KBM-7 (cell line): ENCODE results near the gene AOC2.
A peak's percentile ranks its signal among the peaks of the same experiment; 100 is the strongest.

Experiments used
- DNase-seq: peaks from one replicate; pipeline ENCODE4 v3.0.0-alpha.2; 2015
- in situ Hi-C: fragments of 300-500 bp; cut with MboI; formaldehyde crosslinking; loops from 2 replicates; pipeline ENCODE4 v1.14.3; 2020; ENCODE audit warnings: low sequenced_read_pairs, low pct_unique_long_range_greater_than_20kb, mixed read lengths

The AOC2 gene, protein sequence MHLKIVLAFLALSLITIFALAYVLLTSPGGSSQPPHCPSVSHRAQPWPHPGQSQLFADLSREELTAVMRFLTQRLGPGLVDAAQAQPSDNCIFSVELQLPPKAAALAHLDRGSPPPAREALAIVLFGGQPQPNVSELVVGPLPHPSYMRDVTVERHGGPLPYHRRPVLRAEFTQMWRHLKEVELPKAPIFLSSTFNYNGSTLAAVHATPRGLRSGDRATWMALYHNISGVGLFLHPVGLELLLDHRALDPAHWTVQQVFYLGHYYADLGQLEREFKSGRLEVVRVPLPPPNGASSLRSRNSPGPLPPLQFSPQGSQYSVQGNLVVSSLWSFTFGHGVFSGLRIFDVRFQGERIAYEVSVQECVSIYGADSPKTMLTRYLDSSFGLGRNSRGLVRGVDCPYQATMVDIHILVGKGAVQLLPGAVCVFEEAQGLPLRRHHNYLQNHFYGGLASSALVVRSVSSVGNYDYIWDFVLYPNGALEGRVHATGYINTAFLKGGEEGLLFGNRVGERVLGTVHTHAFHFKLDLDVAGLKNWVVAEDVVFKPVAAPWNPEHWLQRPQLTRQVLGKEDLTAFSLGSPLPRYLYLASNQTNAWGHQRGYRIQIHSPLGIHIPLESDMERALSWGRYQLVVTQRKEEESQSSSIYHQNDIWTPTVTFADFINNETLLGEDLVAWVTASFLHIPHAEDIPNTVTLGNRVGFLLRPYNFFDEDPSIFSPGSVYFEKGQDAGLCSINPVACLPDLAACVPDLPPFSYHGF

DNA sequence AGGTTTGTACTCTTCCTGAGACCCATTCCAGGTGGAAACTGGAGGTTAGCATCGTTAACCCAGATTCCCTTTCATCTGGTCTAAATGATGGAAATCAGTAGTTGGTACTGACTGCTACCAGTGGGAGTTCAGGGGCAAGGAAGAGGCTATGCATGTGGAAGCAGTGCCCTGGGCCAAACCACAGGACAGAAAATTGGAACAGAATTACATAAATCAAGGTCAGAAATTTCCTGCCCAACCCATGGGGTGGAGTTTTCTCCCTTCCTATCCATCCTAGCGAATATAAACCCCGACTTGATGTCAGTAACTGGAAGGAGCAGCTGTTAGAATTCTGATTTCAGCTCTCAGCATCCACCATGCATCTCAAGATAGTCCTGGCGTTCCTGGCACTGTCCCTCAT is at the start of gene AOC2:
Gene AOC2 (plus strand): TSS at position 310 of the 400 bp plus-strand sequence. CDS start 47 bp downstream, at position 357.
- in situ Hi-C loops: loop anchor here (25.0 kb wide), 1 partner anchor 93 kb away; no protein-coding TSS in a partner anchor

DNA sequence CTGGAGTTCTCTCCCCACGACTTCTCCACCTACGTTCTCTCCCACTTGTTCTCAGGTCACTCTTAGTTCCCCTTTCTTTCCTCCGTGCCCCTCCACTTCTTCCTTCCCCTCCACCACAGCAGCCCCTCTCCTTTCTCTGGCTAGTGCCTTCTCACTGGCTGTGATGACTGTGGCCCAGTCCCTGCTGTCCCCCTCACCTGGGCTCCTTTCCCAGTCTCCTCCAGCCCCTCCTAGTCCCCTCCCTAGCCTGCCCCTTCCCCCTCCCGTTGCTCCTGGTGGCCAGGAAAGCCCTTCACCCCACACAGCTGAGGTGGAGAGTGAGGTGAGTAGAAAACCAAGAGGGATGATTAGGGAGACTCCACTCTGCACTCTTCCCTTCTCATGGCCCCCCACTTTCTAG is 49.3 kb upstream of the AOC2 start:
- in situ Hi-C loops: no loop called here
- DNase-seq: peak; percentile 40

More for the DNA sequence above, at the start of gene AOC2:
- no peak for DNase-seq

DNA sequence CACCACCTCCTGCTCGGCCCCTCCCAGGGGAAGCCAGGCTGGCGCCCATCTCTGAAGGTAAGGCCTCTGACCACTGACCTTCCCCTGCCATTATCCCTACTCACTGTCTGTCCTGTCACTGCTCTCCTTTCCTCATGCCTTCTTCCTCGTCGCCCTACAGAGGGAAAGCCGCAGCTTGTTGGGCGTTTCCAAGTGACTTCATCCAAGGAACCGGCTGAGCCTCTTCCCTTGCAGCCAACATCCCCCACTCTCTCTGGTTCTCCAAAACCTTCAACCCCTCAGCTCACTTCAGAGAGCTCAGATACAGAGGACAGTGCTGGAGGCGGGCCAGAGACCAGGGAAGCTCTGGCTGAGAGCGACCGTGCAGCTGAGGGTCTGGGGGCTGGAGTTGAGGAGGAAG is 48.9 kb upstream of the AOC2 start:
- in situ Hi-C loops: no loop called here
- DNase-seq: no peak

DNA sequence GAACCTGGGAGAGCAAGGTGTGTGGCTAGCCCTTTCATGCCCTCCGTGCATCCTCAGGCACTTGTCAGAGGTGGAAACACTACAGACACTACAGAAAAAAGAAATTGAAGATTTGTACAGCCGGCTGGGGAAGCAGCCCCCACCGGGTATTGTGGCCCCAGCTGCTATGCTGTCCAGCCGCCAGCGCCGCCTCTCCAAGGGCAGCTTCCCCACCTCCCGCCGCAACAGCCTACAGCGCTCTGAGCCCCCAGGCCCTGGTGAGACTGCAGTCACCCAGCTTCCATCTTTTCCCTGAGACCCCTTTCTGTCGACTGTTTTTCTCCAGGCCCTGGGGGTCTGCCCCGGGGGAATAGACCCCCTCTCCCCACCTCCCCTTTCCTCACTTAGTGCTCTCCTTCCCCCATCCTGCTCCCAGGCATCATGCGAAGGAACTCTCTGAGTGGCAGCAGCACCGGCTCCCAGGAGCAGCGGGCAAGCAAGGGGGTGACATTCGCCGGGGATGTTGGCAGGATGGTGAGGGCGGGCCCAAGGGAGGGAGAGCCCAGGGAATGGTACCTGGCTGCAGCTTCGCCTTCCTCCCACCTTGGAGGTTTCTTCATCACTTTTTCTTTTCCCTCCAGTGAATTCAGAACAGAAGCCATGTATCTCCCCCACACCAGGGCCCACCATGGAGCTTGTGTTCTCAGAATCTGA is 48.2 kb upstream of the AOC2 start:
- in situ Hi-C loops: no loop called here
- DNase-seq: no peak

DNA sequence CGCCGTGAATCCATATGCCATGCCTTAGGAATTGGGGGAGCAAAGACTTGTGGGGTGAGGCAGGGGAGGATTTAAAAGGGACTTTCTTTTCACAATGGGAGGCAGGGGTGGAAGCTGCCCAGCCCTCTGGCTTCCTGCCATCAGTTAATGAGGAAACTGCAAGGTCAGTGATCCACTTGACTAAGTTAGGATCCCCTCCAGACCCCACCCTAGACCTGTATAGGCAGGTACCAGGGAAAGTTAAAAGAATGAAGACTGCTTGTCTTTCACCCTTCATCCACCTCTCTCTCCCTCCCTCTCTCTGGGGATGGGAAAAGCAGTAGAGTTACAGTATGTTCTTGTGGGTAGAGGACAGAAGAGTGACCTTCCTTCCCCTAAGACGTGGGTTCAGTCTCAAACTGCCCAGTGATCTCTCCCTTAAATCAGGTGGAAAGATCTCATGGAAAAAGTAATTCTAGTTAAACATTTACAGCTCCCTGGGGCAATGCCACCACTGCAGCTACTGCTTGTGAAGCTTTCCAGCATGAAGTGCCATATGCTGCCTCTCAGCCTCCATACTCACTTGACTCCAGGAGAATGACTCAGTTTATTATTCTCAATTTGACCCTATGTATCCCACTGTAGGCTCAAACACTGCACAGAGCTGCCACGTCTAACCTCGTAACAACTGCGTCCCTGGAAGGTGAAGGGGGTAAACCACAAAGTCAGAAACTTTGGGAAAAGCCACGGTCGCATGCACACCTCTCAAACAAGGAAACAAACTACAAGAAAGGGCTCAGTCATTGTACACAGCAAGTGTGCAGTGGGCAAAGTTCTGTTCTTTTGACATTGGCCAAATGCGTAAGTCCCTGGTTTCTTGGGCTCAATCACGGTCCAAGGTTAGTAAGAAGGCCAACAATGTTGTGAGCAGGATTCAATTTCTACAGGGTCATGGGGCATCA is 47.0 kb upstream of the AOC2 start:
- in situ Hi-C loops: no loop called here

DNA sequence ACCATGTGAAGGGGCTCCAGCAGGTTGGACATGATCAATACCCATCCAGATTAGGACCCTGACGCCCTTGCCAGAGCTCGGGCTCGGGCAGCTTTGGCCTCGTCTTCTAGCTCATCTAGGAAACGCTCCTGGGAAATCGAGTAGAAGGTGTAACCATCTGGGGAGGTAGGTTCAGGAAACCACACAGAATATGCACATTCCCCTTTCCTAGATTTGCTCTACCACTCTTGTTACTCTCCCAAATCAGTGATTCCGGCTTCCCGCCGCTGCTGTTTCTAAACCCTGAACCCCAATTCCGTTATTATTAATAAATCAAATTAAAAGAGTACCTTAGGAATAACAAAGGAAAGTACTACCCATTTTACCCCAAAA is 46.4 kb upstream of the AOC2 start:
- in situ Hi-C loops: no loop called here
- no peak for DNase-seq

More for the DNA sequence above, 47.0 kb upstream of the AOC2 start:
- no peak for DNase-seq

DNA sequence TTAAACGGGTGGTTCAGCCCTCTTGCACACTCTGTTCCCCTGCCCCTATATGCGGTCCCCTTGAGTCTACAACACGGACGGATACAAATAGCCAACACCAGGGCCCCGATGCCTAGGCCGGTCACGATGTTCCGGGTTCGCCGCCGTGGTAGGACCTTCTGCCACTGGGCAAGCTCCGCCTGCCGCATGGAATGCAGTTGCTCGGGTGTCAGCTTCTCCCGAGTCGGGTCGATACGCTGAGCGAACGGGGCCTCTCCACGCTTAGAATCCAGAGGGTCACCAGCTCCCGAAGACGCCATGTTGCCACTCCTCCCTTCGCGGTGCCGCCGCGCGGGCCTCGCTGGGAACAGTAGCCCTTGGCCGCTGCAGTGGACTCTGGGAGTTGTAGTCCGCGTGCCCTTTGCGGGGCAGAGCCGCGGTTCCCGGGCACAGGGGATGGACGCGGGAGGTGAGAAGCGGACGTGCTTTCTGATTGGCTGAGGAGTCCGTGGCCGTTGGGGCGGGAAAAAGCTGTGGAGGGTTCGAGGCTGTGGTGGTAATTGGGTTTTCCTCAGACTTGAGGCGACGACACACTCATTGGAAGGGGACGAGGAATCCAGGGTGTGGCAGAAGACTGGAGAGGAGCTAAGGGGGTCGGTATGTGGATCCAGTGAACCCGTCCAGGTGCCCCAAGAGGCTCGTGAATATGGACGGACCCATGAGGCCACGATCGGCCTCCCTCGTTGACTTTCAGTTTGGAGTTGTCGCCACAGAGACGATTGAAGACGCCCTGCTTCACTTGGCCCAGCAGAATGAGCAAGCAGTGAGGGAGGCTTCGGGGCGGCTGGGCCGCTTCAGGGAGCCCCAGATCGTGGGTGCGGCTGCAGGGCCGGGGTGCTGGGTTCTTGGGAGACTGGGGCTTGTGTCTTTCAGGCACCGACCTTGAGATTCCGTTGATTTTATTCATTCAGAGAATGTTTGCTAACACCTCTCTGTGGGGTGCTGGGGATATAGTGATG is 45.7 kb upstream of the AOC2 start, which contains the start of the genes CNTD1 and COA3:
Gene CNTD1 (plus strand): TSS at position 479 of the 998 bp plus-strand sequence. CDS start 207 bp downstream, at position 686.
Gene COA3 (minus strand): TSS at position 322 of the 998 bp plus-strand sequence. CDS start 23 bp downstream, at position 299.
- DNase-seq: peak; percentile 85
- in situ Hi-C loops: no loop called here

DNA sequence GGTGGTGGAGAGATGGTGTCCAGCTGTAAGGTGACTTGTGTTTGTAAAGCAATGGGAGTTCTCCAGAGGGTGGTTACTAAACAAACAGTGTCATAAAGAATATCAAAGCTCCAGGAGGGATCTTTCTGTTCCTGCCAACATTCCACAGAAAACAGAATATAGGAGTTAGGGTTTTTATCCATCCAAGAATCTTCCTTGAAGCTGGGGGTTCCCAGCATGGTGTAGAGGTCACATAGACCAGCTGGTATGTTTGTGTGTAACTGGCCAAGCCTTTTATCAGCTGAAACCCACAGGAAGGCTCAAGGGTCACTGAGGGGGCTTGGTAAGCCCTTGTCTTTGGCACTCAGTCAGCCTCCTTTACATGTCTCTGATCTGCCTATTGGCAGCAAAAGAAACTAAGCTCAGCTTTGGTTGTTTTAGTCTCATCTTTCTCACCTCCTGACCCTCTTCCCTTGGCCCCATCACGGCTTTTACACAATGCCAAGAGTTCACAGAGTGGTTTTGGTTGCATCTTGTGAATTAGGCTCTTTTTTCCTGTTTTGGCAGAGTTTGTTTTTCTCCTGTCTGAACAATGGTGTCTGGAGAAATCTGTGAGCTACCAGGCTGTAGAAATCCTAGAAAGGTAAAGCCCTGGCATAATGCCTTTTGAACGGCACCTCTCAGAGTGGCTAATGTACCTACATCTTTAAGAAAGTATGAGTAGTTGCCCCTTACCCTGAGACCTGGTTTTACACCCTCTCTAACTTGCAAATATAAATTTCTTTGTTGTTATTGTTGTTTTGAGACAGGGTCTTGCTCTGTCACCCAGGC is 41.1 kb upstream of the AOC2 start:
- no peak for DNase-seq
- in situ Hi-C loops: no loop called here

DNA sequence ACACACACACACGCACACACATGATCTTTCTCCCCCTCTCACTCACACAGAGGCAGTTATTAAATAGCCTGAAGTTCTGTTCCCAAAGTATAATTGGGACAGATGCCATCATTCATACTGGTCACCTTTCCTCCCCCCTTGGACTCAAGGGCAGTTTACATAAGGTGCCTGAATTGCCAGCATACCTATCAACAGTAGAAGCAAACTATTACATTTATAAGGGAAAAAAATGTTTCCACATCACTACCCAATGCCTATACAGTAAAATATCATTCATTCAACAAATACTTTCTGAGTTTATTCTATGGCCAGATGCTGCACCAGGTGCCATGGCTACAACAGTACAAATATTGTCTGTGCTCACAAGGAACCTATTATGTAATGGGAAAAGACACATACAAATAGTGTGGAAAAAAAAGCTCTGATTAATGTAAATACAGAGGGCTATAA is 39.4 kb upstream of the AOC2 start:
- in situ Hi-C loops: no loop called here
- DNase-seq: no peak

DNA sequence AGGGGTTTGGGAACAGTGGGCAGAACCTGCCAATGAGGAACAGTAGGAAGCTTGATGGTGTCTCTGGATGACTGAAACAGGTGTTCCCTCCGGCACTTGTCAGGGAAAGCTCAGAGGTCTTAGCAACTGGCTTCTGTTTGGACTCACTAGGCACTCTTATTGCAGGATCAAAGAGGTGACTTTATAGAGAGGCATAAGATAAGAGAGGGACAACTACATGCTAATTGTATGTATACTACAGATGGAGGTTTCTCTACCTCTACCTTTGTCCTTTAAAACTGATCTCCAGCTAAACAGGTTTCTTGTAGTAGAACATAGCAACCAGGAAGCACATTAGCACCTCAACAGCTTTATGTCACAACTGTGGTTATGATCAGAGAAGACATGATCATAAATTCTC is 38.1 kb upstream of the AOC2 start:
- in situ Hi-C loops: no loop called here
- no peak for DNase-seq

DNA sequence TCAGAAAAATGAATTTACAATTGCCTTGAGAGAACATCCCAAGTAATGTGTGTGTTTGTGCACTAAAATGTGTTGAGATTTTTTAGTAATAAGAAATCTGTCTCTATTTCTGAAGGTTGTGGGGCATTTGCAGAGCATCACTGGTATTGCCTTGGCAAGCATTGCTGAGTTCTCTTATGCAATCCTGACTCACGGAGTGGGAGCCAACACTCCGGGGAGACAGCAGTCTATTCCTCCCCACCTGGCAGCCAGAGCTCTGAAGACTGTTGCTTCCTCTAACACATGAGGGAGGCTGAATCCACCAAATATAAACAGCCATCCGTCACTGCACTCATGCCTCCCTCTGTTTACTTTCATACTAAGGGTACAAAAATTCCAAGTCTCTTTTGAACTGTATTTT is 35.1 kb upstream of the AOC2 start:
- no peak for DNase-seq
- in situ Hi-C loops: no loop called here

DNA sequence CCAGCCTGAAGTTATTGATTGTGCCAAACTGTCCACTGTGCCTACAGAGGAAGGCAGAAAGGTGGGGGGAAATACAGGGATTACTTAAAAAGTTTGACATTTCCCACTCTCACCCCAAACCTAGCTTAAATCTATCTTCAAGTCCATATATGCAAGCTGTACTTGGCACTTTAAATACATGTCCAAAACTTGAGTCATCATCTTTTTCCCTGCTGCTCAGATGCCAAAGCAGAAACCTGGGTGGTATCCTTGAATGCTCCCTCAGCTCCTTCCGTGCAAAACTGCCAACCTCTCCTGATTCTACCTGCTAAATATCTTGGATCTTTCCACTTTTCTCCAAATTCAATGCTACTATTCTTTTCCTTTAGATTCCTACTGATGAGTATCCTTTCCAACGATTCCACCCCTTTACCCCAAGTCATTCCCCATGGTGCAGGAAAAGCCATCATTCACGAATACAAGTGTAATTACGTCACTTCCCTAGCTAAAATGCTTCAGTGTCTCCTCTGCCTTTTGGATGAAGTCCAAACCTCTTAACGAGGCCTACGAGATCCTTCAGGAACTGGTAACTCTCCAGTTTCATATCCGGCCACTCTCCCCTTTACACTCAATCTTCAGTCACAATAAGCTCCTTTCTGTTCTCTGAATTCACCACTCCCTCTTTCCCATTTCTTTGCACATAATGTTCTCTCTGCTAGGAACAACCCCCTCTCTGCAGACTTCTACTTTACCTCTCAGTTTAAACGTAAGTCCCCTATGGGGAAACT is 29.6 kb upstream of the AOC2 start:
- DNase-seq: no peak
- in situ Hi-C loops: no loop called here

DNA sequence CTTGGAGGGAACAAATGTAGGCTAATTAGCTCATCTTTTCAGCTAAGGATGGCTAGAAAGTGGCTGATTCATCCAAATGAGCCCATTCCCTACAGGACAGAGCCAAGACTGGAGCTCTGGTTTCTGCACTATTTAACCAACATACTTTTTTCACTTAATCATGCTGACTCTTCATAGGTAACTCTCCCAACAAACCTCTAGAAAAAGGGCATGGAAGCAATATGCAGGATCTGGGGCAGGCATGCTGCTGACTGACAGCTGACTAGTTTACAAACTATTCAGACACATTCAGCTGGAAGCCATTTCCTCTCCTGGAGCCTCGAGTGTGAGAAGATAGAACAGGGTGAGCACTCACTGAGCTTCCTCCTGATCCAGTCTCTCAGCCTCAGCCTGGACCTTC is 26.5 kb upstream of the AOC2 start:
- DNase-seq: no peak
- in situ Hi-C loops: no loop called here

DNA sequence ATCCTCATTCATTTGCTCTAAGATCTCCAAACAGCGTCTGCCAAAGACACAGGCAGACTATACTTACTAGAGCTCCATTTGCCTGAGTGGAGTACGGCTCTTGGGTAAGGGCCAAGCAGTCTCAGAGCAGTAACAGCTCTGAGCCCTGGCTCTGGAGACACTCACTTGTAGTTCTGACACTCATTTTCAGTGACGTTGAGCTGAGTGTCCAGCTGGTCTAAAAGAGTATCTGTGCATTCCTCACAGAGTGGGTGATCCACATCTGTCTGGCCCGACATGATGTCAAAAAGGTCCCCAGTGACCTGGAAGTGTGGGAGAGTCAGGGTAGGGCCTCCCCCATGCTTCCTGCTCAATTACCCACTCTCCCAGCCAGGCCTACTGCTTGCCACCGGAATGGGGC is 26.0 kb upstream of the AOC2 start:
- in situ Hi-C loops: no loop called here

DNA sequence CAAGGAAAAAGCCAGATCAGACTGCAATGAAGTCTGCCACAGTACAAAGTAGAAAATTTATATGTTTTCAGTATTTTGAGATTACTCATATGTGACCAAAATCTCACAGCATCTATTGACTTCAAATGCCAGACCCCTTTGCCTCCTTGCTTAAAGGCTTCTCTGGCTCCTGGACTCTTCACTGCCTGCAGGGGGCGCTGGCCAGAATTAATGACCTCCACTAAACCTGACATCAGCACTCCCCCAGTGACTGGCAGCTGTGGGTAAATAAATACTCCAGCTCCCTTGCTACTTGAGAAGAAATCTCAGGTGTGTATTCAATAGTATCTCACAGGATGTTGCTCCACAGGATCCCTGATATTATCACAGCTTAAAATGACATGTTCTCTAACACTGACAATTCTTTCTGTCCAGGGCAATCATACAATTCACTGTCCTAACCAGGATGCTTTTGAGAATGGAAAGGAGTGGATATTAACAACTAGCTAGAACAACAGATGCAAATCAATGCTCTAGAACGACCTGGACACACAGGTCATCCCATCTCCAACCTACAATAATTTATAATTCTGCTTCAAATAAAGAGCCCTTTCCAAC is 24.3 kb upstream of the AOC2 start:
- in situ Hi-C loops: no loop called here
- DNase-seq: peak; percentile 78

More for the DNA sequence above, 26.0 kb upstream of the AOC2 start:
- DNase-seq: no peak

DNA sequence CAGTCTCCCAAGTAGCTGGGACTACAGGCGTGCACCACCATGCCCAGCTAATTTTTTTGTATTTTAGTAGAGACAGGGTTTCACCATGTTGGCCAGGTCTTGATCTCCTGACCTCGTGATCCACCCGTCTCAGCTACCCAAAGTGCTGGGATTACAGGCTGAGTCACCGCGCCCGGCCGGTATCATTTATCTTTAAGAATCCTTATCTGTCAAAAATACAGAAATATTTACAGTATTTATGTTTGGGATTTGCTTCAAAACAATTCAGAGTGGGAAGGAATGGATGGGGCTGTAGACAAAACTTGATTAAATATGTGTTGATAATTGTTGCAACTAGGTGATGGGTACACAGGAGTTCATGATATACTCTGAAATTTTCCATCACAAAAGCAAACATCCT is 23.2 kb upstream of the AOC2 start:
- in situ Hi-C loops: no loop called here
- DNase-seq: no peak
